Activated T-helper 17 cell treated with anti-CD3 and anti-CD28 coated beads, Interleukin-2, amount 50 U/mL, for 72 hours (primary cell): ENCODE measurements around the gene SLC22A23. TPM values are rescaled to one million over a fixed set of nuclear protein-coding genes. Genes with fewer than 3 reads are reported as not detected.

Experiments
- total RNA-seq, 2 donors: library from RNA; stranded (reverse); gene quantifications; one replicate each; pipeline ENCODE4 v1.2.3, GENCODE V29; 2022

Gene SLC22A23
- total RNA-seq, 2 donors from 2014 or later, result 0.13 to 0.45 TPM

Other genes with a start within 250 kb of the SLC22A23 start
- under 1 TPM in 1 of 2 donors, not detected in 1; 0.35 TPM for gene TUBB2B, start 229.4 kb downstream of the SLC22A23 start, total RNA-seq
- 10 to 100 TPM; 17.0 to 24.7 TPM for gene PSMG4, start 198.1 kb downstream of the SLC22A23 start, total RNA-seq